Smooth muscle cell (in vitro differentiated cells): ENCODE data around the gene C16orf74. TPM values are rescaled to one million over a fixed set of nuclear protein-coding genes. Genes with fewer than 3 reads are reported as not detected.

Source experiments
- DNase-seq: peaks from one replicate; lab custom pipeline; 2025; ENCODE audit not compliant: unreplicated experiment; lab: John Stamatoyannopoulos, UW
- H2AFZ ChIP-seq: fragments of 200-600 bp; sonication (generic); 2 replicates; pipeline ENCODE4 v1.6.0; 2016; ENCODE audit warnings: antibody characterized with exemption, low read depth, mild to moderate bottlenecking
- H3F3A ChIP-seq: fragments of 200-600 bp; sonication (generic); 2 replicates; pipeline ENCODE4 v1.6.0; 2017; ENCODE audit warnings: antibody characterized with exemption, low read depth
- H3K27ac ChIP-seq: fragments of 200-600 bp; sonication (generic); 2 replicates; pipeline ENCODE4 v1.5.1; 2016; ENCODE audit warnings: low read depth, mild to moderate bottlenecking
- H3K27me3 ChIP-seq: fragments of 200-600 bp; sonication (generic); 2 replicates; pipeline ENCODE4 v1.6.1; 2016; ENCODE audit warnings: low read depth, mild to moderate bottlenecking
- H3K36me3 ChIP-seq: fragments of 200-600 bp; sonication (generic); 2 replicates; pipeline ENCODE4 v1.5.1; 2016; ENCODE audit warnings: low read depth
- H3K4me1 ChIP-seq: fragments of 200-600 bp; sonication (generic); 2 replicates; pipeline ENCODE4 v1.5.1; 2016; ENCODE audit warnings: low read depth
- H3K4me2 ChIP-seq: fragments of 200-600 bp; sonication (generic); 2 replicates; pipeline ENCODE4 v1.6.0; 2016; ENCODE audit warnings: mild to moderate bottlenecking
- H3K4me3 ChIP-seq: fragments of 200-600 bp; sonication (generic); 2 replicates; pipeline ENCODE4 v1.5.1; 2016; ENCODE audit warnings: mild to moderate bottlenecking
- H3K79me2 ChIP-seq: fragments of 200-600 bp; sonication (generic); 2 replicates; pipeline ENCODE4 v1.6.0; 2016; ENCODE audit warnings: low read depth, mild to moderate bottlenecking
- H3K9ac ChIP-seq: fragments of 200-600 bp; sonication (generic); 2 replicates; pipeline ENCODE4 v1.6.0; 2016; ENCODE audit warnings: low read depth
- H3K9me3 ChIP-seq: fragments of 200-600 bp; sonication (generic); replicated peaks from 2 replicates; pipeline ENCODE4 v1.5.1; 2016; ENCODE audit warnings: low read depth
- H4K20me1 ChIP-seq: fragments of 200-600 bp; sonication (generic); 2 replicates; pipeline ENCODE4 v1.6.0; 2016; ENCODE audit warnings: low read depth
- WGBS: methylation state at CpG from one replicate; pipeline ENCODE4 v1.1.7; 2016; ENCODE audit warnings: low lambda C conversion rate; 5-methylcytosine and 5-hydroxymethylcytosine counted together
- polyA plus RNA-seq: library from polyadenylated mRNA; unstranded; fragments of >200 nt; fragmentation: Nextera tagmentation; extraction: Ambion mirVana; gene quantifications from 2 replicates; pipeline ENCODE4 v1.2.1, GENCODE V29; 2016
- total RNA-seq: library from RNA; depleted of rRNA; stranded (reverse); fragments of >200 nt; gene quantifications from 2 replicates; pipeline ENCODE4 v1.2.3, GENCODE V29; 2014
- TF ChIP-seq, protein P1 (sequence below): fragments of 200-600 bp; sonication (generic); IDR thresholded peaks from 2 replicates; pipeline ENCODE4 v1.5.1; 2017; ENCODE audit warnings: borderline replicate concordance, mild to moderate bottlenecking, antibody characterized with exemption; ENCODE audit not compliant: insufficient read depth, poor library complexity, severe bottlenecking

Gene C16orf74
- total and polyA plus RNA-seq, 2 experiments from 2014 or later = 0.31 to 1.7 TPM

DNA sequence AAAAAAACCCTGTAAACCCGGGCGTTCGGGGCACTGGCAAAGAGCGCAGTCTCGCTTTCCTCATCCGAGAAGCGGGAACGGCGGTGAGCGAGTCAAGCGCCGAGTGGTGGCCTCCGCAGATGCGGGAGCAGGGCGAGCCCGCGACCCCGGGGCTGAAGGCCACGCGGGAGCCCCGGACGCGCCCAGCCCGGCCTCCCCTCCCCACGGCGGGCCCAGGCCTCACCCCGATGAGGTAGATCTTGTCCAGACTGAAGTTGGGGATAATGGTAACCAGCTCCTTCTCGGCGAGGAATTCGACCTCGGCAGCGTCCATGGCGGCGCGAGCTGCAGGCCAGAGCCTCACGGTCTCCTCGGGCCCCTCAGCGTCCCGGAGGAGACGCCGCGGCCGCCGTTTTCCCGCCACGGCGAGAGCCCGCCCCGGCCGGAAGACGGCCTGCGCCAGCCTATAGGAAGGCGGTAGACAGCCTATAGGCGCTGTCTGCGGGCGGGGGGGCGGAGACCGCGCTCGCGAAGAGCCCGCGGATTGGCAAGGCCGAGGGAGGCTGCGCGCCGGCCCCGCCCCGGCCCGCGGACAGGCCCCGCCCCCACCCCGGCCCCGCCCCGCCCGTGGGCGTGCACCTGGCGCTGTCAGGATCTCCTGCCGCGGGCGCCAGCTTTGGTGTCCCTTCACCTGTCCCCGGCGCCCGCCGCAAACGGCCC is 62.2 kb downstream of the C16orf74 start, which contains the start of gene GINS2:
TSS of gene GINS2 (minus strand) at position 369 of the 699 bp plus-strand sequence. CDS start at position 313, 56 bp downstream.
- Histone ChIP-seq H3K4me1 (peaks cover 7% of the 10 kb centered on the region), H2AFZ (peak within 1 kb of the TSS; percentile 72), H3K36me3 (no peaks in the 10 kb centered on the region), H3K79me2 (no peaks in the 10 kb centered on the region), H3F3A (no peaks in the 10 kb centered on the region), H3K9ac (no peak within 1 kb of the TSS), H3K27ac (no peak within 1 kb of the TSS), H3K27me3 (no peaks in the 10 kb centered on the region), H4K20me1 (no peaks in the 10 kb centered on the region), H3K4me2 (peak within 1 kb of the TSS; percentile 96), H3K4me3 (peak within 1 kb of the TSS; percentile 76), H3K9me3 (no peaks in the 10 kb centered on the region)
- TF ChIP-seq, protein P1, sequence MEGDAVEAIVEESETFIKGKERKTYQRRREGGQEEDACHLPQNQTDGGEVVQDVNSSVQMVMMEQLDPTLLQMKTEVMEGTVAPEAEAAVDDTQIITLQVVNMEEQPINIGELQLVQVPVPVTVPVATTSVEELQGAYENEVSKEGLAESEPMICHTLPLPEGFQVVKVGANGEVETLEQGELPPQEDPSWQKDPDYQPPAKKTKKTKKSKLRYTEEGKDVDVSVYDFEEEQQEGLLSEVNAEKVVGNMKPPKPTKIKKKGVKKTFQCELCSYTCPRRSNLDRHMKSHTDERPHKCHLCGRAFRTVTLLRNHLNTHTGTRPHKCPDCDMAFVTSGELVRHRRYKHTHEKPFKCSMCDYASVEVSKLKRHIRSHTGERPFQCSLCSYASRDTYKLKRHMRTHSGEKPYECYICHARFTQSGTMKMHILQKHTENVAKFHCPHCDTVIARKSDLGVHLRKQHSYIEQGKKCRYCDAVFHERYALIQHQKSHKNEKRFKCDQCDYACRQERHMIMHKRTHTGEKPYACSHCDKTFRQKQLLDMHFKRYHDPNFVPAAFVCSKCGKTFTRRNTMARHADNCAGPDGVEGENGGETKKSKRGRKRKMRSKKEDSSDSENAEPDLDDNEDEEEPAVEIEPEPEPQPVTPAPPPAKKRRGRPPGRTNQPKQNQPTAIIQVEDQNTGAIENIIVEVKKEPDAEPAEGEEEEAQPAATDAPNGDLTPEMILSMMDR = no peak
- DNase-seq = peak; percentile 59
- WGBS = 5% methylated on average over 63 of the region's 86 CpGs

DNA sequence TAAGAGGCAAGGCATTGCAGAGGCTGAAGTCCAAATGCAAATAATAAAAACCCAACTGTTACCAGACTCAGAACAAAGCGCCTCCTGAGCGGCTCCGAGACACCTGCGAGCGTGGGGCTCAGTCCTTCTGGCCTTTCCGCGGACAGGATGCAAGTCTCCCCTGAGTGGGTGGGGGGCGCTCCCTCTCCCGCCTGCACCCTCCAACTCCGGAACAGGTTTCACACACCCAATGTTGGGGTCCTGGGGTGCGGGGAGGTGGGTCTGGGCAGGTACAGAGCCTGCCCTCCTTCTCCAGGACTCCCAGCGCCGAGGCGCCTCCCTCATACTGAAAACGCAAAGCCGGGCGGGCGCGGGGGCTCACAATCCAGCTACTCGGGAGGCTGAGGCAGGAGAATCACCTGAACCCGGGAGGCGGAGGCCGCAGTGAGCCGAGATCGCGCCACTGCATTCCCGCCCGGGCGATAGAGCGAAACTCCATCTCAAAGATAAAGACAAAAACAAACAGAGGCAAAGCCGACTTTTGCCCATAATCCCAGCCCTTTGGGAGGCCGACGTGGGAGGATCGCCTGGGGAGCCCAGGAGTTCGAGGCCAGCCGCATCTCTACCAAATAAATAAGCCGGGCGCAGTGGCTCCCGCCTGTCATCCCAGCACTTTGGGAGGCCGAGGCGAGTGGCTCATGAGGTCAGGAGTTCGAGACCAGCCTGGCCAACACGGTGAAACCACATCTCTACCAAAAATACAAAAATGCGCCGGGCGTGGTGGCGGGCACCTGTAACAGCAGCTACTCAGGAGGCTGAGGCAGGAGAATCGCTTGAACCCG is 63.0 kb downstream of the C16orf74 start:
- no peak overlapping the region for H3K9ac ChIP-seq
- peak overlapping the region; percentile 76 for H3K4me3 ChIP-seq
- WGBS = 86% methylated on average over 49 of the region's 49 CpGs
- H3K36me3 ChIP-seq = no peaks in the 10 kb centered on the region
- H3K27me3 ChIP-seq = no peaks in the 10 kb centered on the region
- TF ChIP-seq, protein P1 = no peak
- no peaks in the 10 kb centered on the region for H3K9me3 ChIP-seq
- no peaks in the 10 kb centered on the region for H4K20me1 ChIP-seq
- DNase-seq = no peak
- H2AFZ ChIP-seq = peak overlapping the region; percentile 72
- H3K4me1 ChIP-seq = peaks cover 7% of the 10 kb centered on the region
- H3K79me2 ChIP-seq = no peaks in the 10 kb centered on the region
- H3K4me2 ChIP-seq = peak overlapping the region; percentile 96
- no peak overlapping the region for H3K27ac ChIP-seq
- H3F3A ChIP-seq = no peaks in the 10 kb centered on the region

DNA sequence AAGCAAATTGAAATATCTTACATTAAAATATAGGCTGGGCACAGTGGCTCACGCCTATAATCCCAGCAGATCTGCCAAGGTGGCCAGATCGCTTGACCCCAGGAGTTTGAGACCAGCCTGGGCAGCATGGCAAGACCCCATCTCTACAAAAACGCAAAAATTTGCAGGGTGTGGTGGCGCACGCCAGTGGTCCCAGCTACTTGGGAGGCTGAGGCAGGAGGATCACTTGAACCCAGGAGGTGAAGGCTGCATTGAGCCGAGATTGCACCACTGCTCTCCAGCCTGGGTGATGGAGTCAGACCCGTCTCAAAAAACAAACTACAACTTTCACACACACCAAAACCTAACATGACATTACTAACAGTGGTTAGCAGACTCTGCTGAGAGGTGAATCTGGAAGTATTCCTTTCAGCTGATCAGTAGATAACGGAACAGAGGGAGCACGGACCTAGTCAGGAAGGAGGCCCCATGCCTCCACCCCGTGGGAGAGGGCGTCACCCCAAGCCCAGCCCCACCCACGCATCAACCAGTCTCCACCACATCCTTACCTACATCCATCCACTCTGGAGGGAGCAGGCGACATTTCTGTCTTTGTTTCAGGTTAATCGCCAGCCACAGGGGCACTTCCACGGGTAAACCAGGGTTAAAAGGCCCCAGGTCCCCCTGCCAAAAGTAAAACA is 63.8 kb downstream of the C16orf74 start:
- no peaks in the 10 kb centered on the region for H3K9me3 ChIP-seq
- H3K27me3 ChIP-seq = no peaks in the 10 kb centered on the region
- no peak overlapping the region for H3K27ac ChIP-seq
- no peaks in the 10 kb centered on the region for H3K79me2 ChIP-seq
- H4K20me1 ChIP-seq = no peaks in the 10 kb centered on the region
- H3K36me3 ChIP-seq = no peaks in the 10 kb centered on the region
- no peaks in the 10 kb centered on the region for H3F3A ChIP-seq
- WGBS = 87% methylated on average over 15 of the region's 15 CpGs
- H3K4me1 ChIP-seq = peaks cover 7% of the 10 kb centered on the region
- TF ChIP-seq, protein P1 = no peak
- no peak overlapping the region for H3K9ac ChIP-seq
- no peak for DNase-seq
- H3K4me3 ChIP-seq = no peak overlapping the region
- no peak overlapping the region for H2AFZ ChIP-seq
- H3K4me2 ChIP-seq = no peak overlapping the region
